Measurements from ENCODE around the gene GRK2.

The GRK2 gene

DNA sequence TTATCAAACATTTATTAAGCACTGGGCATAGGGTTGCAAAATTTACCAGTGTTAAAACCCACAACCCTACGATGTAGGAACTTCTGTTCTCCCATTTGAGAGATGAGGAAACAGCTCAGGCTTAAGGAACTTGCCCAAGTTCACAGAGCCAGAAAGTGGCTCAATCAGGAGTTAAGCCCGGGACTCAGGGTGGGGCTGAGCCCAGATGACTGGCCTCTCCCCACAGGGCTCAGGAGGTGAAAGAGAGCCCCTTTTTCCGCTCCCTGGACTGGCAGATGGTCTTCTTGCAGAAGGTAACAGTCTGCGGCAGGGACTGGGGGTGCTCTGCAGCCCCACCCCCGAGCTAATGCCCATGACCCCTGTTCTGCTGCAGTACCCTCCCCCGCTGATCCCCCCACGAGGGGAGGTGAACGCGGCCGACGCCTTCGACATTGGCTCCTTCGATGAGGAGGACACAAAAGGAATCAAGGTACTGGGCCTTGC, 17.2 kb downstream of the GRK2 start:
- no peak for FAIRE-seq

DNA sequence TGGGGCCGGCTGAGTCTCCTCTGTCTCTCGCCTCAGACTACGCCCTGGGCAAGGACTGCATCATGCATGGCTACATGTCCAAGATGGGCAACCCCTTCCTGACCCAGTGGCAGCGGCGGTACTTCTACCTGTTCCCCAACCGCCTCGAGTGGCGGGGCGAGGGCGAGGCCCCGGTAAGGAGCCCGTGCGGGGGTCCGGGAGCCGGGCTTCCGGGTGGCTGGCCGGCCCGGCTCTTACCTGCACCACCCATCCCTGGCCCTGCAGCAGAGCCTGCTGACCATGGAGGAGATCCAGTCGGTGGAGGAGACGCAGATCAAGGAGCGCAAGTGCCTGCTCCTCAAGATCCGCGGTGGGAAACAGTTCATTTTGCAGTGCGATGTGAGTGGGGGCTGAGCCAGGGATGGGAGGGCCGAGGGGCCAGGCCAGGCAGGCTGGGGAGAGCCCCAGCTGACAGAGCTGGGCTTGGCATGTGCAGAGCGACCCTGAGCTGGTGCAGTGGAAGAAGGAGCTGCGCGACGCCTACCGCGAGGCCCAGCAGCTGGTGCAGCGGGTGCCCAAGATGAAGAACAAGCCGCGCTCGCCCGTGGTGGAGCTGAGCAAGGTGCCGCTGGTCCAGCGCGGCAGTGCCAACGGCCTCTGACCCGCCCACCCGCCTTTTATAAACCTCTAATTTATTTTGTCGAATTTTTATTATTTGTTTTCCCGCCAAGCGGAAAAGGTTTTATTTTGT, 18.7 kb downstream of the GRK2 start:
- FAIRE-seq, result no peak

DNA sequence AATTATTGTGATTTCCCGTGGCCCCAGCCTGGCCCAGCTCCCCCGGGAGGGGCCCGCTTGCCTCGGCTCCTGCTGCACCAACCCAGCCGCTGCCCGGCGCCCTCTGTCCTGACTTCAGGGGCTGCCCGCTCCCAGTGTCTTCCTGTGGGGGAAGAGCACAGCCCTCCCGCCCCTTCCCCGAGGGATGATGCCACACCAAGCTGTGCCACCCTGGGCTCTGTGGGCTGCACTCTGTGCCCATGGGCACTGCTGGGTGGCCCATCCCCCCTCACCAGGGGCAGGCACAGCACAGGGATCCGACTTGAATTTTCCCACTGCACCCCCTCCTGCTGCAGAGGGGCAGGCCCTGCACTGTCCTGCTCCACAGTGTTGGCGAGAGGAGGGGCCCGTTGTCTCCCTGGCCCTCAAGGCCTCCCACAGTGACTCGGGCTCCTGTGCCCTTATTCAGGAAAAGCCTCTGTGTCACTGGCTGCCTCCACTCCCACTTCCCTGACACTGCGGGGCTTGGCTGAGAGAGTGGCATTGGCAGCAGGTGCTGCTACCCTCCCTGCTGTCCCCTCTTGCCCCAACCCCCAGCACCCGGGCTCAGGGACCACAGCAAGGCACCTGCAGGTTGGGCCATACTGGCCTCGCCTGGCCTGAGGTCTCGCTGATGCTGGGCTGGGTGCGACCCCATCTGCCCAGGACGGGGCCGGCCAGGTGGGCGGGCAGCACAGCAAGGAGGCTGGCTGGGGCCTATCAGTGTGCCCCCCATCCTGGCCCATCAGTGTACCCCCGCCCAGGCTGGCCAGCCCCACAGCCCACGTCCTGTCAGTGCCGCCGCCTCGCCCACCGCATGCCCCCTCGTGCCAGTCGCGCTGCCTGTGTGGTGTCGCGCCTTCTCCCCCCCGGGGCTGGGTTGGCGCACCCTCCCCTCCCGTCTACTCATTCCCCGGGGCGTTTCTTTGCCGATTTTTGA, 19.5 kb downstream of the GRK2 start:
- FAIRE-seq, result no peak

DNA sequence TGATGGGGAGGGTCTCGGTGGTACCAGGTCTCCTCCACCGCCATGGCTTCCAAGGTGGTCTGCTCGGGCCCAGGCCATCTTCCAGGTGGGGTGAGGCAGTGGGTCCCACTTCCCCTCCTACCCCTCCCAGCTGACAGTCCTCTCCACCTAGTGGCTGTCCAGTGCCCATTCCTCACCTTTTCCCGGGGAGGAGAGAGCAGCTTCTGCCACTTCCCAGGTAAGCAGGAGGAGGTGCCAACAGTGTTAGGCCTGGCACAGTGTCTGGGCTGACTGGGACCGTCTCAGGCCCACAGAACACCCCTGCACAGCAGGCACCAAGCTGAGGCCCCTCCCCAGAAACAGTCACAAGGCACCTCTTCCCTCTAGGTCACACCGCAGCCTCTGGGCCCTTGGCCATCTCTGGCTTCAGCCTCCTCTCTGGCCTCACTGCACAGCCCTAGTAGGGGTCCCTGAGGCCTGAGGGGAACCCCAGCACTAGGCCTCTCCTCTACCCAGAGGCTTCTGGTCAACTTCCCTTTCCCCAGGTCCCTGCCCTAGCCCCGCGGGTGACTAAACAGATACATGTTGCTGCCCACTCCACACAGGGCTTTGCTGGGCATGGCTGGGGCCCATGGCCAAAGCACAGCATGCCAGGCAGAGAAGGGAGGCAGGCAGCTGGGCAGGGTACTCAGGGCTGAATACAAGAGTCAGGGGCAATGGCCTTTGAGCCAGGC, 20.5 kb downstream of the GRK2 start:
- FAIRE-seq, result no peak

DNA sequence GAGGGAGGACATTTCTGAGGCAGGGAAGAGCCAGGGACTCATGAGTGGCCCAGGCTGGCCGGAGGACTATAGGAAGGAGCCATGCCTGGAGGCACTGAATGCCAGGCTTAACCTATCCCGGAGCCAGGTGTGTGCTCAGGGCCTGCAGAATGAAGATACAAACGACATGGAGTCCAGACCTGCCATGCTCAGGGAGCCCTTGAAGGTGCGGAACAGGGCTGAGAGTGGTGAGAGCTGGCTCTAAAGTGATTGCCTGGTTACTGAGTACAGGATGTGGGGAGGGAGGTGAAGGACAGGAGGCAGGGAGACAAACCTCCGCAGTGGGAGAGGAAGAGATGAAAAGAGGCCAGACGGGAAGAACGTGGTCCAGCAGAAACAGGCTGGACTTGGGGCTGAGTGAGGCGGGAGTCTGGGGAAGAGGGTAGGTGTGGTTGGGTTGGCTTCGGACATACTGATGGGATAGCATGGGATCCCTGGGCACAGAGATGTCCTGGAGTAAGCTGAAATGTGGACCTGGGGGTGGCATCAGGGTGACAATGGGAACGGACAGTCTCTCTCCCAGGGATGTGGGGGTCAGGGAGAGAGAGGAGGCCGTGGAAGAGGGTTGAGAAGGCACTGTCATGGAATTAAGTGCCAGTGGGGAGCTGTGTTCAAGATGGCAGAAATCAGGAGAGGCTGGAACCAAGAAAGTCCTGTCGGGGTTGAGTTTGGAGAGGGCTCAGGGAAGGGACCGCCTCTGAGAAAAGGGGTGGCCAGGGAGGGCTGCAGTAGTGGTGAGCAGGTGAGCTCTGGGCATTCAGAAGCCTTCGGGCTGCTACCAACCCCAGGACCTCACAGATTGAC, 21.3 kb downstream of the GRK2 start:
- FAIRE-seq, result no peak

DNA sequence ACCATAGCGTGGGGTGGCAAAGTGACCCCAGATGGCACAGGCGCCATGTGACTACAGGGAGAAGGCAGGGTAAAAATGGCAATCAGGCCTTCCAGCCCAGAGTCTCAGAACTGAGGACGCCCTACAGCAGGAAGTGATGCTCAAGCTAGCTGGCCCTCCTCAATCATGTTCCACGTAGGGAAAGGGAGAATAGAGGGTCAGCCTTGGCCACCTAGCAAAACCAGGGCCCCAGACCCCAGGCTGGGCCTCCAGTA, 21.9 kb downstream of the GRK2 start:
- no peak for FAIRE-seq

DNA sequence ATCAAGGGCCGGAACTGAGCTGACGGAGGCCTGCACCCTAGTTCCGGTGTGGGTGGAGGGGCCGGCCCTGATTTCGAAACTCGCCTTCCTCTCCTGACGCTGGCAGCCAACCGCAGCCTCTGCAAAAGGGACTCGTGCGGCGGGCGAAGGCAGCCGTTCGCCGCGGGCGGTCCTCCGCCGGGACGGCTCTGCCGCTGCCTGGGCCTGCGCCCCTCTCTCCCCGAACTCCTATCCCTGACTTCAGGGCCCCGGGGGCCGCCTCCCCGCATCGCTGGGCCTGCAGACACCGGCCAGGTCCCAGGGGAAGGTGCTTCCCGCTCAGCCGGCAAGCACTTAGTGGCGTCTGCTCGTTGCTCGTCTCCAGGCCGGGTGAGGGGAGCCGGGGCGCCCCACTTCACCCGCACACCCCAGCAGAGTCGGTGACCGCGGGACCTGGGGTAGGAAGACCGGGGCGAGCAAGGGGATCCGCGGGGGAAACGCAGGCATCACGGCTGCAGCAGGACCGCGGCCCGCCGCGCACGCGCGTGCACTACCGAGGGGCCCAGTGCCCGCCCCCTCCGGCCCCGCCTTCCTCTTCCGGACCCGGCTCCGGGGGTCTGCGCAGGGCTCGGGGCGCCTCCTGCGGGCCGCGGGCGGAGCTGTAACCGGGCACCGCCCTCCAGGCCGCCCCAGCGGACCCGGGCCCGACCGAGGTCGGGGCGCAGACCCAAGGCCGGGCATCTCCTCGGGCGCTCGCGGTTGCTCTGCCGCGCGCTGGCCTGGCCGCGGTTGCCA, 22.4 kb downstream of the GRK2 start:
- FAIRE-seq, result no peak

DNA sequence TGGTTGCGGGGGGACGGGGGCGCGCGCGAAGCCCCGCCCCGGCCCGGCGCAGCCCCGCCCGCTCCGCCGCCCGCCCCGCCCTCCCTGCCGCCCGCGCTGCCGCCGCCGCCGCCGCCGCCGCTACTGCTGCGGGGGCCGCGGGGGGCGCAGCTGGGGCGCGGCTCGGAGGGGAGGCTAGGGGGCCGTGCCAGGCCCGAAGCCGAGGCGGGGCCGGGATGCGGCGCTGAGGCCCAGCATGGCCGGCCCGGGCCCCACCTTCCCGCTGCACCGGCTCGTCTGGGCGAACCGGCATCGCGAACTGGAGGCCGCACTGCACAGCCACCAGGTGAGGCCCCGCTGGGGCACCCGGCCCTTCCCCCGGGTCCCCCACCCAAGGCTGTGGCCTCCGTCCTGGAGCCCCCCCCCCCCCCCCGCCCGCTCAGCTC, 23.0 kb downstream of the GRK2 start, which contains the start of gene ANKRD13D:
Gene ANKRD13D, plus strand, starts transcription at position 78 of the 425 bp plus-strand sequence. Its CDS starts 158 bp downstream, at position 236.
- FAIRE-seq, result no peak

DNA sequence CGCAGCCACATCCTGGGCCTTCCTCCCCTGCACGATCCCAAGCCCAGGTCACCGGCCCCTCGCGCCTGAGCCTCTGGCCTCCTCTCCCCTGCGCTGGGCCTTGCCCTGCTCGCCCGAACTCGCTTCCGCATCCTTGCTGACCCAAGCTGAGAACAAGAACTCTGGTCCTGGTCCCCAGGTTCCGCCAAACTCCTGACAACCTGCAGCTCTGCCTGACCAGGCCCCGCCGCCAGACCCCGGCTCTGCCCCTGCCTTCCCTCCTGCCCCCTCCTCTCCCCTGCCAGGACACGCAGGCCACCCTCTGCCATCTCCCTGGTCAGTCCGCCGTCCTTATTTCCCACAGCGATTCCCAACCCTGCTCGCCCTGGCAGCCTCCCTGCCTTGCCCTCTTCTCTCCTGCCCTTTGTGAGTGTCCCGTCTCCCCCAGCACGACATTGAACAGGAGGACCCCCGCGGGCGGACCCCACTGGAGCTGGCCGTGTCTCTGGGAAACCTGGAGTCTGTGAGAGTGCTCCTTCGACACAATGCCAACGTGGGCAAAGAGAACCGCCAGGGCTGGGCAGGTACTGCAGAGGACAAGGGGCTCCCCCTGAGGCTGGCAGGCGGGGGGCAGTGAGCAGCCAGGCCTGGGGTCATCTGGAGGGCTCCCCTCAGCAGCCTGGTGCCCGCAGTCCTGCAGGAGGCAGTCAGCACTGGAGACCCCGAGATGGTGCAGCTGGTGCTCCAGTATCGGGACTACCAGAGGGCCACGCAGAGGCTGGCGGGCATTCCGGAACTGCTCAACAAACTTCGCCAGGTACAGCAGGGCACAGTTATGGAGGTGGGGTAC, 23.6 kb downstream of the GRK2 start:
- FAIRE-seq, result no peak

DNA sequence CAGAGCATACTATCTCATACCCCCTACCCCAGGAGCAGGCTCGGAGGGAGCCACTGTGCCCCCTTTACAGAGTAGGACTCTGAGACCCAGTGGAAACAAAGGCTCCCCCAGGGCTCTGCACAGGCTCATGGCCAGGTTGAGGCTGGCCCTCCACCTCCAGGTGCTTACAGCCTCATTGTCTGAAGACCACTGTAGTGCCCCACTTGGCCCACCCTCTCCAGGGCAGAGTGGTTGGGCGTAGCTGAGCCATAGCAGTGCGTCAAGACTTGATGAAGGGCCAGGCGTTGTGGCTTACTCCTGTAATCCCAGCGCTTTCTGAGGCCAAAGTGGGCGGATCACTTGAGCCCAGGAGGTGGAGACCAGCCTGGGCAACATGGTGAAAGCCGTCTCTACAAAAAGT, 24.5 kb downstream of the GRK2 start:
- no peak for FAIRE-seq

DNA sequence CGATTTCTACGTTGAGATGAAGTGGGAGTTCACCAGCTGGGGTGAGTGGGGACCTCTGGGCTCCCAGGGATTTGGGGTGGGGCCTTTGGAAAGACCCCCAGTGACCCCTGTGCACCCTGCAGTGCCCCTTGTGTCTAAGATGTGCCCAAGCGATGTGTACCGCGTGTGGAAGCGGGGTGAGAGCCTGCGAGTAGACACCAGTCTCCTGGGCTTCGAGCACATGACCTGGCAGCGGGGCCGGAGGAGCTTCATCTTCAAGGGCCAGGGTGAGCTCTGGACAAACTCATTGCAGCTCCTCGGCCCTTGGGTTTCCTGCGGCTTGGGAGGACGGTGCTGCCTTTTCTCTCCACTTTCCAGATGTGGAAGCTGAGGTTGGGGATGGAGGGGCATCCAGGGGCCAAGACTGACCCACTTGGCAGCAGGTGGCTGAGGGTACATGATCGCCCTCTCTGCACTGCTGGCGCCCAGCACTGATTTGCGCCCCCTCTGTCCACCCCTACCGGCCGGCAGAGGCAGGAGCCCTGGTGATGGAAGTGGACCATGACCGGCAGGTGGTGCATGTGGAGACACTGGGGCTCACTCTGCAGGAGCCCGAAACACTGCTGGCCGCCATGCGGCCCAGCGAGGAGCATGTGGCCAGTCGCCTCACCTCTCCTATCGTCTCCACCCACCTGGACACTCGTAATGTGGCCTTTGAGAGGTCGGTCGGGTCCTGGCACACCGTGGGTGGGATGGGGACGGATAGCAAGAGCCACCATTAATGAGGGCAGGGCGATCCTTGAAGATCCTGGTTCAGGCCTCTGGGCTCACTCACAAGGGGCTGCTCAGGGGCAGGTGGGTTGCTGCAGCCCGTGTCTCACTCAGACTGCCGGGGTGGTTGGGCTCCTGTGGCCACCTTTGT, 25.5 kb downstream of the GRK2 start:
- no peak for FAIRE-seq

DNA sequence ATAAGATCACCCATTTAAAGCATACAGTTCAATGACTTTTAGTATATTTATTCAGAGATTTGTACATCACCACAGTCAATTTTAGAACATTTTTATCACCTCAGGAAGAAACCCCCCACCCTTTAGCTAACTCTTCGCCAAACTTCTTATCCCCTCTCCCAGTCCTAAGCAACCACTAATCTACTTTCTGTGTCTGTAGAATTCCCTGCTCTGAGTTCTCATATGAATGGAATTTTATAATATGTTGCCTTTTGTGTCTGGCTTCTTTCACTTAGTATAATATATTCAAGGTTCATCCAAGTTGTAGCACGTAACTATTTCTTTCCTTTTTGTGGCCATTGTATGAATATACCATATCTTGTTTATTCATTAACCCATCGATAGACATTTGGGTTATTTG, 26.4 kb downstream of the GRK2 start:
- FAIRE-seq, result no peak

DNA sequence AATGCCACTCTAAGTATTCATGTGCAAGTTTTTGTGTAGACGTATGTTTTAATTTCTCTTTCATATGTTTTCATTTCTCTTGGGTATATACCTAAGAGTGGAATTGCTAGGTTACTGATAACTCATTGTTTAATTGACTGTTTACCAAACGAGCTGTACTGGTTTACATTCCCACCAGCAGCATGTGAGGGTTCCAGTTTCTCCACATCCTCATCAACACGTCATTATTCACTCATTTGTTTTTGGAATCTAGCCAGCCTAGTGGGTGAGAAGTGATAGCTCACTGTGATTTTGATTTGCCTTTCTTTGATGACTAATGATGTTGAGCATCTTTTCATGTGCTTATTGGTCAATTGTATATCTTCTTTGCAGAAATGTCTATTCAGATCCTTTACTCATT, 26.8 kb downstream of the GRK2 start:
- FAIRE-seq, result no peak

DNA sequence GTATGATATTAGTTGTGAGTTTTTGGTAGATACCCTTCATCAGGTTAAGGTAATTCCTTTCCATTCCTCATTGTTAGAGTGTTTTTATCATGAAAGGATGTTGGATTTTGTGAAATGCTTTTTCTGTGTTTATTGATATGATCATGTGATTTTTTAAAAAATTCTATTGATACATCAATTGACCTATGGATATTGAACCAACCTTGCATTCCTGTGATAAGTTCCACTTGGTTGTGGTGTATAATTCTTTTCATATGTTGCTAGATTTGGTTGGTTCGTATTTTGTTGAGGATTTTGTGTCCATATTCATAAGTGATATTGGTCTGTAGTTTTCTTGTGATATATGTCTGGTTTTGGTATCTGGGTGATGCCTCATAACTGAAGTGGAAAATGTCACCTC, 29.6 kb downstream of the GRK2 start:
- no peak for FAIRE-seq

DNA sequence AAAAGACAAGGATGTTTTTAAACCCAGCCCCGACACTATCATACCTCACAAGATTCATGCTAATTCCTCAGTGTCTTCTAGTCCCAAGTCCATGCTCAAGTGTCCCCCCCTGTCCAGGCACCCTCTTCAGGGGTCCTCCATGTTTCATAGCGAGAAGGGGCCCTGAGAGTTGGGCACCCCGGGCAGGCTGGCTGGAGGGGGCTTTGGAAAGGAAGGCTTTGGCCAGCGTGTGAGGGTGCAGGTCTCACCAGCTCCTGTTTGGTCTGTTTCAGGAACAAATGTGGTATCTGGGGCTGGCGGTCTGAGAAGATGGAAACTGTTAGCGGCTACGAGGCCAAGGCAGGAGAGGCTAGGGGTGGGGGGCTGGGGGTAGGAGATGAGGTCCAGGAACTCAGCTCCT, 32.5 kb downstream of the GRK2 start:
- no peak for FAIRE-seq

DNA sequence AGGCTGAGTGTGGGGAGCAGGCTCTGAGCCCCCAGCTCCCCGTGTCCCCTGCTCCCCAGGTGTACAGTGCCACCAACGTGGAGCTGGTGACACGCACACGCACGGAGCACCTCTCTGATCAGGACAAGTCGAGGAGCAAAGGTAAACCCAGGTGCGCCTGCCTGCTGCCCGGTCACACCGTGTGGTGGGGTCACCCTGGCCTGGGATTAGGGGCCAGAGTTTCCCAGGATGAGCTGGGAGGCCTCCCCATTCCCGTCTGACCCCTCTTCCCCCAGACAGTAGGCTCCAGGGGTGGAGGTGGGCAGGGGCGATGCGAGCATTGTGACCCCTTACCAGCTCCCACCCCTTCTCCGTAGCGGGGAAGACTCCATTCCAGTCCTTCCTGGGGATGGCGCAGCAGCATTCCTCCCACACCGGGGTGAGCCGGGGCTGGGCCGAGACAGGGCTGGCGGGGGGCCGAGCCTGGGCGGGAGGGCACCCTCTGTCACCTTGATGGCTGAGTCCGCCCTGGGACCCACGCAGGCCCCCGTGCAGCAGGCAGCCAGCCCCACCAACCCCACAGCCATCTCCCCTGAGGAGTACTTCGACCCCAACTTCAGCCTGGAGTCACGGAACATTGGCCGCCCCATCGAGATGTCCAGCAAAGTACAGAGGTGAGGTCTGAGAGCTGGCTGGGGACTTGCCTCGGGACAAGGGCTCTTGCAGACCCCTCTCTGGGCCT, 33.4 kb downstream of the GRK2 start:
- FAIRE-seq, result no peak

DNA sequence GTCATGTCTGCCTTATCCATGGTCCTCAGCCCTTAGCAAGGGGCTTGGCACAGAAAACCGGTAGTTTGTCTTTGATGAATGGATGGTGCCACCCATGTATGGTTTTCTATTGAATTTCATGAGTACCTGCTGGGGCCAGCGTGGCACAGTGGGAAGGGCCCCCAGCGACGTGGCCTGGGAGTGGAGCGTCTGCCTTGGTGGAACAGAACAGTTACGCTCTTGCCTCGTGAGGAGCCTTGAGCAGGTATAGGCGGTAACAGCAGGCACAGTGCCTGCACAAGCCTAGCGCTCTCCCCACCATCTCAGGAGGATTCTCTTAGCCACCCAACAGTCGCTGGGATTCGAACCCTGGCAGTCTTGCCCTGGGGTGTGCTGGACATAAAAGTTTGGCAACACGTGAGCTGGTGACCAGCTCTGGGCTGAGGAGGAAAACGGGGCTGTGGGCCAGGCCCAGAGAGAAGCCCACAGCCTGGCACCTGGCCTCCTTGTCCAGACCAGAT, 34.0 kb downstream of the GRK2 start:
- no peak for FAIRE-seq

DNA sequence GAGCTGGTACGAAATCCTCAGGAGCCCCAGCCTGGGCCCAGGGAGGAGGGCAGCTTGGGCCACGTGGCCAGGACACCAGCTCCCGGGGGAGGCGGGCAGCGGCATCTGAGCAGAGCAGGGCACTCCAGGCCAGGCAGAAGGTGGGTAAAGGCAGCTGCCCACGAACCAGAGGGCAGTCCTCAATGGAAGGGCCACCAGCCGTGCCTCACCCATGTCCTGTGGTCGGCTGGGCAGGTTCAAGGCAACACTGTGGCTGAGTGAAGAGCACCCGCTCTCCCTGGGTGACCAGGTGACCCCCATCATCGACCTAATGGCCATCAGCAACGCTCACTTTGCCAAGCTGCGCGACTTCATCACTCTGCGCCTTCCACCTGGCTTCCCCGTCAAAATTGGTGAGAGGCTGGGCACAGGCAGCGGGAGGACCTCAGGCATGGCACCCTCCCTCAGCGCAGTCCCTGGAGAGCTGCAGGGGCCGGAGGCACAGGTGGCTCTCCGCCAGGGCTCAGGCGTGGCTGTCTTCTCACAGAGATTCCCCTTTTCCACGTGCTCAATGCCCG, 34.6 kb downstream of the GRK2 start:
- no peak for FAIRE-seq
